ENCODE measurements around the gene ATR.
"Not testable (repeated sequence)": the region's sequence is repeated elsewhere in the genome, so short reads cannot be mapped to it uniquely, and the experiment has no call there.

ATR gene

GRCh38 chr3:142592268-142592667 lies 13.7 kb upstream of the ATR start:
- not testable (repeated sequence) for DNase-seq

GRCh38 chr3:142588703-142589102 lies 10.2 kb upstream of the ATR start:
- DNase-seq: no peak

GRCh38 chr3:142586803-142587406 lies 8.4 kb upstream of the ATR start:
- peak; percentile 62 to 65 for DNase-seq

- DNase-seq: not testable (repeated sequence)
Measured at GRCh38 chr3:142581070-142581469, 2.5 kb upstream of the ATR start.

- DNase-seq: no peak
Measured at GRCh38 chr3:142580061-142580423, 1.5 kb upstream of the ATR start.

- no peak for DNase-seq
Measured at GRCh38 chr3:142577696-142578328, 721 bp downstream of the ATR start.

GRCh38 chr3:142576792-142577191 lies 1.7 kb downstream of the ATR start:
- DNase-seq: no peak

- DNase-seq: no peak
Measured at GRCh38 chr3:142574665-142575064, 3.9 kb downstream of the ATR start.

- DNase-seq: not testable (repeated sequence)
Measured at GRCh38 chr3:142574223-142574622, 4.3 kb downstream of the ATR start.

- not testable (repeated sequence) for DNase-seq
Measured at GRCh38 chr3:142569422-142569821, 9.1 kb downstream of the ATR start.

- DNase-seq: no peak
Measured at GRCh38 chr3:142568393-142569017, 10.0 kb downstream of the ATR start.

GRCh38 chr3:142566096-142566495 lies 12.4 kb downstream of the ATR start:
- DNase-seq: no peak

GRCh38 chr3:142563496-142563997 lies 15.0 kb downstream of the ATR start:
- DNase-seq: no peak

GRCh38 chr3:142560118-142560517 lies 18.4 kb downstream of the ATR start:
- DNase-seq: no peak

GRCh38 chr3:142553741-142554140 lies 24.8 kb downstream of the ATR start:
- no peak for DNase-seq

- not testable (repeated sequence) for DNase-seq
Measured at GRCh38 chr3:142552579-142552978, 26.0 kb downstream of the ATR start.

- DNase-seq: no peak
Measured at GRCh38 chr3:142549986-142550385, 28.5 kb downstream of the ATR start.

- no peak for DNase-seq
Measured at GRCh38 chr3:142543307-142543706, 35.2 kb downstream of the ATR start.

GRCh38 chr3:142542054-142542453 lies 36.5 kb downstream of the ATR start:
- DNase-seq: no peak

GRCh38 chr3:142536519-142536918 lies 42.0 kb downstream of the ATR start:
- no peak for DNase-seq

GRCh38 chr3:142534543-142534942 lies 44.0 kb downstream of the ATR start:
- no peak for DNase-seq

- no peak for DNase-seq
Measured at GRCh38 chr3:142530296-142530695, 48.2 kb downstream of the ATR start.

GRCh38 chr3:142523921-142524566 lies 54.5 kb downstream of the ATR start:
- no peak for DNase-seq

GRCh38 chr3:142509079-142509478 lies 69.5 kb downstream of the ATR start:
- DNase-seq: no peak

All from SHP77 (cell line).